H54 (cell line): ENCODE measurements around the gene ZNF562.
"Not testable (repeated sequence)": the region's sequence is repeated elsewhere in the genome, so short reads cannot be mapped to it uniquely, and the experiment has no call there.

ENCODE experiments used
- DNase-seq: peaks from one replicate; pipeline ENCODE4 v3.0.0; 2011; ENCODE audit warnings: low spot score, mixed read lengths; ENCODE audit not compliant: insufficient read length
- FAIRE-seq: peaks from 3 replicates; lab custom pipeline; 2011; peaks lifted over from hg19 to GRCh38; lab: Jason Lieb, UNC
- POLR2A ChIP-seq: IDR thresholded peaks from 2 replicates; pipeline ENCODE4 v1.6.1; 2011; ENCODE audit warnings: low read depth, mild to moderate bottlenecking, low read length

The ZNF562 gene

DNA sequence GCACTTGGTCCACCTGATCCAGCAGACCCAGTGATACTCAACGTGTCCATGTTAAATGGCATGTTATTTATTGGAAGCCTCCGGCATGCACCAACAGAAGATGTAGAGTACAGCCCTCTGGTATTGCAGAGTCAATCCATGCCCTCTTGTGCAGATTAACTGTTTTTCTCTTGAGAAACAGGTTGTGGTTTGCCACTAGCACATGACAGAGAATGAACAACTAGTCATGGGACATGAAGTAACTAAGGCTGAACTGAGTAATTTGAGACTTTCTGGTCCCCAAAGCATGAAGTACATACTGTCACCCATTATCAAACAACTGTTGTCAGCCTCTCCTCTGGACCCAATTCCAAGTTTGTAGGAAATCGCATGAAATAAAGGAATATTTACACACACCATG is 3.2 kb downstream of the ZNF562 start:
- no peak for DNase-seq
- TF ChIP-seq POLR2A, result no peak
- no peak for FAIRE-seq

DNA sequence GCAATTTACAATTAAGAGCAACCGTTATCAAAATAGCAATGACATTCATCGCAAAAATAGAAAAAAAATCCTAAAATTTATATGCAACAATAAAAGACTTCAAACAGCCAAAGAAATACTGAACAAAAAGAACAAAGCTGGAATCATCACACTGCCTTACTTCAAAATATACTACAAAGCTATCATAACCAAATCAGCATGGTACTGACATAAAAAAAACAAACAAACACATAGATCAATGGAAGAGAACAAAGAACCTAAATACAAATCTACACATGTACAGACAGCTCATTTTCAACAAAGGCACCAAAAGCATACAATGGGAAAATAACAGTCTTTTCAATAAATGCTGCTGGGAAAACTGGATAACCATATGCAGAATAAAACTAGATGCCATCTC is 6.4 kb downstream of the ZNF562 start:
- DNase-seq (no peak), FAIRE-seq (no peak)
- no peak for TF ChIP-seq POLR2A

DNA sequence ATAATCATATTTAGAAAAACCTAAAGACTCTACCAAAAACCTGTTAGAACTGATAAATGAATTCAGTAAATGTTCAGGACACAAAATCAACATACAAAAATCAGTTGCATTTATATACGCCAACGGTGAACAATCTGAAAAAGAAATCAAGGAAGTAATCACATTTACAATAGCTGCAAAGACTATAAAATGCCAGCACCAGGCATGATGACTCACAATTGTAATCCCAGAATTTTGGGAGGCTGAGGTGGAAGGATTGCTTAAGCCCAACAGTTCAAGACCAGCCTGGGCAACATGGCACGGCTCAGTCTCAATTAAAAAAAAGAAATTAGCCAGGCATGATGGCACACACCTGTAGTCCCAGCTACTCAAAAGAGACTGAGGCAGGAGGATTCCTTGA is 7.0 kb downstream of the ZNF562 start:
- no peak for TF ChIP-seq POLR2A
- no peak for DNase-seq
- FAIRE-seq, result no peak

DNA sequence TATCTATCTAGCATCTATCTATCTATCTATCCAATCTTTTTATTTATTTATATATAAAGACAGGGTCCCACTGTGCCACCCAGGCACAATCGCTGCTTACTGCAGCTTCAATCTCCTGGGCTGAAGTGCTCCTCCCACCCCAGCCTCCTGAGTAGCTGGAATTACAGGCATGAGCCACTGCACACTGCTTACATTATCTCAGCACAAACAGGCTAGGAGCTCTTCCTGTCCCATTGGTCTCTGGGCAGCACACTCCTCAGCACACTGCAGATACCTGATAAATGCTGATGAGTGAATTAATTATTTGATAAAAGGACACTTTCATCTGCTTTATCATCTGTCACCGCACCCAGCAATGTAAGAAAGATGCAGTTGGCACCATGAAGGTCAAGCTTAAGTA is 16.1 kb downstream of the ZNF562 start:
- FAIRE-seq, result no peak
- no peak for TF ChIP-seq POLR2A
- no peak for DNase-seq

DNA sequence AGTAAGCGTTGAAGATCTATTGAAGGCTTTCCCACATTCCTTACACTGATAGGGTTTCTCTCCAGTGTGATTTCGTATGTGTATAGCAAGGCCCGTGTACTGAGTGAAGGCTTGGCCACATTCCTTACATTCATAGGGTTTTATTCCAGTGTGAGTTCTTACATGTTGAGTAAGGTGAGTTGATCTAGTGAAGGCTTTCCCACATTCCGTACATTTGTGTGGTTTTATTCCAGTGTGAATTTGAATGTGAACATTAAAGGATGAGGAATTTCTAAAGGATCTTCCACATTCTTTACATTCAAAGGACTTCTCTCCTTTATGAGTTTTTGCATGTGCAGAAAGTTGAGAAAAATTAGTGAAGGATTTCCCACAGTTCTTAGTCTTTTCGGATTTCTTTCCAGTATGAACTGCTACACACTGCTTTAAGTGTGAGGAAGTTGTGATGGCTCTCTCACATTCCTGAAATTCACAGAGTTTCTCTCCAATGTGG is 21.8 kb downstream of the ZNF562 start:
- not testable (repeated sequence) for DNase-seq, FAIRE-seq

DNA sequence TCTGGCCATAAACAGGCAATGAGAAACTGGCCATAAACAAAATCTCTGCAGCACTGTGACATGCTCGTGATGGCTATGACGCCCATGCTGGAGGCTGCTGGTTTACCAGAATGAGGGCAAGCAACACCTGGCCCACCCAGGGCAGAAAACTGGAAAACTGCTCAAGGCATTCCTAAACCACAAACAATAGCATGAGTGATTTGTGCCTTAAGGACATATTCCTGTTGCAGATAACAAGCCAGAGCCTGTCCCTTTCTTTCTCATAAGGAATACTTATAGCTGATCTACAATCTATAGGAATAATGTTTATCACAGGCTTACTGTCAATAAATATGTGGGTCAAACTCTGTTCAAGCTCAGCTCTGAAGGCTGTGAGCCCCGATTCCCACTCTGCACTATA is 23.4 kb downstream of the ZNF562 start:
- not testable (repeated sequence) for FAIRE-seq, DNase-seq

DNA sequence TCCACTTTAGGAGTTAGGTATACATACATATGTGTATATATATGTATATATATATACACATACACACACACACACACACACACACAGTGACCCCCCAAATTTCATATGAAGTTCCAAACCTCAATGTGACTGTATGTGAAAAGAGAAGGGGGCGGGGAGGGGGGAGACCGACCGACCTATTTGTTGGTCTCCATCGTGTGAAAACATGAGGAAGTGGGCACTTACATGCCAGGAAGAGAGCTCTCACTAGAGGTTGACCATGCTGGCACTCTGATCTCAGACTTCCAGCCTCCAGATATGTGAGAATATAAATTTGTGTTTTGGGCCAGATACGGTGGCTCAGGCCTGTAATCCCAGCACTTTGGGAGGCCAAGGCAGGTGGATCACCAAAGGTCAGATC is 24.6 kb downstream of the ZNF562 start:
- TF ChIP-seq POLR2A, result no peak
- DNase-seq (no peak), FAIRE-seq (no peak)

DNA sequence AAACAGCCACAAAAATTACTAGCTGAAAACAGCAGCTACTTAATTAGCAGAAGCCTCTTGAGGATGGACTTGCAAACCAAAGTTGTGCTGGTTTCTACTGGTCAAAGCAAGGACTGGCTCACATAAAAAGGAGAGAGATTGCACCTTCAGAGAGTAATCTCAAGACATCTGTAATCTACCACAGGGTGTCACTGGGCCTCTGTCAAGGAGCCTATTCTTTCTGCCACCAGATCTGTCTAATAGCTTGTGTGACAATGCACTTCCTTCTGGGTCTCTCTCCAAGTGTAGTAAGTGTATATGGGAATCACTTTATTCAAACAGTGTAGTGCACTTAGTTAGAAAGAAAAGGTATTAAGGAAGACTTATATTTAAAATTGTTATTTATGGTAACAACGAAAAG is 29.4 kb downstream of the ZNF562 start:
- TF ChIP-seq POLR2A, result no peak
- FAIRE-seq (no peak), DNase-seq (no peak)

DNA sequence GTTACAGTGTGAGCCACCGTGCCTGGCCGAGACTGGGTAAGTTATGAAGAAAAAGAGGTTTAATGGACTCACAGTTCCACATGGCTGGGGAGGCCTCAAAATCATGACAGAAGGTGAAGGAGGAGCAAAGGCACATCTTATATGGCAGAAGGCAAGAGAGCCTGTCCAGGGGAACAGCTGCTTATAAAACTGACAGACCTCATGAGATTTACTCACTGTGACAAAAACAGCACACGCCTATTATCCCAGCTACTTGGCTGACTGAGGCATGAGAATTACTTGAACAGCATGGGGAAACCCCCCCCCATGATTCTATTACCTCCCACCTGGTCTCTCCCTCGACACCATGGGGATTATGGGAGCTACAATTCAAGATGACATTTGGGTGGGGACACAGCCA is 30.4 kb downstream of the ZNF562 start:
- DNase-seq (no peak), FAIRE-seq (no peak)
- no peak for TF ChIP-seq POLR2A

DNA sequence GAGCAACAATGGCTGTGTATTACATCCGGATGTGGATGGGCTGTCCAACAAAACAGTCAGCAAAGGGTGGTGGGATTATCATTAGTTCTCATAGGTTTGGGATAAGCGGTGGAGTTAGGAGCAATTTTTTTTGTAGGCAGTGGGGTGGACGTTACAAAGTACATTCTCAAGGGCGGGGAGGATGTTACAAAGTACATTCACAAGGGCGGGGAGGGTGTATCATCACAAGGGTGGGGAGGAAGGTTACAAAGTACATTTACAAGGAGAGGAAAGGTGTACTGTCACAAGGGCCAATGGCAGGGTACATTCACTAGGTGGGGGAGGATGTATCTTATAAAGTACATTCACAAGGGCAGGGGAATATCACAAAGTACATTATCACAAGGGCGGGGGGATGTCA is 33.1 kb downstream of the ZNF562 start:
- DNase-seq (no peak), FAIRE-seq (no peak)
- no peak for TF ChIP-seq POLR2A

DNA sequence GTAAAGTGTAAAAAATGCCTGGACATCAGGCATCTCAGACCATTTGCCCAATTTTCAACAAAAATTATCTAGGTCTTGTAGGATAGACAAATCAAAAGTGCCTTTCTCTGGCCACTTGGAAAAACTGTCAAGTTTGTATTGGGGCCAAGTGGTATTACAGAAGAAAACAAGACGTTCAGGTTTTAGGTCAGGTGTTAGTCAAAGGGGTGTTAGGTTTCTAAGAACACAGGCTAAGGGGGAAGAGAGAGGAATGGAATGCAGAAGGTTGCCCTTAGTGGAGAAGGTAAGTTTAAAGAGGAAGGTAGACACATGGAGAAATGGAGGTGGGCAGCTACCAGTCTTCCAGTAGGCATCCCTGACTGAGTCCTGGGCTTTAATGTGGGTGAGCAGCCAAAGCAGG is 33.9 kb downstream of the ZNF562 start:
- TF ChIP-seq POLR2A, result no peak
- FAIRE-seq (no peak), DNase-seq (no peak)

DNA sequence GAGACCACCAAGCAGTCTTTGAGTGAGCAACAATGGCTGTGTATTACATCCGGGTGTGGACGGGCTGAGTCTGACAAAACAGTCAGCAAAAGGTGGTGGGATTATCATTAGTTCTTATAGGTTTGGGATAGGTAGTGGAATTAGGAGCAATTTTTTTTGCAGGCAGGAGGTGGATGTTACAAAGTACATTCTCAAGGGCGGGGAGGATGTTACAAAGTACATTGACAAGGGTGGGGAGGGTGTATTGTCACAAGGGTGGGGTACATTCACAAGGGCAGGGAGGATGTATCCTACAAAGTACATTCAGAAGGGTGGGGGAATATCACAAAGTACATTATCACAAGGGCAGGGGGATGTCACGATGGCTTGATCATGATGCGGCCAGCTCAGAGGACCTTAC is 38.9 kb downstream of the ZNF562 start:
- no peak for DNase-seq
- FAIRE-seq, result no peak
- no peak for TF ChIP-seq POLR2A

DNA sequence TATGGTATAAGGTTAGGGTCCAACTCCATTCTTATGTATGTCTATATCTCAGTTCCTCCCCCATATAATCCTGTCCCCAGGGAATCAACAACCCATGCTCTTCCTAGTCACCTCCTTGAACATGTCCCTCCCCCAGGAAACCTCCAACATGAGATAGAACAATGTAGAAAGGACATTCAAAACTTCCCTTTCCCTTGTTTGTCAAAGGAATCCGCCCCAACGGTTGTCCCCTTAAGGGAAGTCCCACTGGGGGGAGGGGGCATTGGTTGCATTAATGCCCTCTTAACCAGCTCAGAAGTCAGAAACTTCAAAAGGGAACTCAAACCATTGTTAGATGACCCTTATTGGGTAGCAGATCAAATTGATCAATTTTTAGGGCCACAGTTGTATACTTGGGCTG is 47.0 kb downstream of the ZNF562 start:
- FAIRE-seq, result no peak
- no peak for TF ChIP-seq POLR2A
- no peak for DNase-seq

DNA sequence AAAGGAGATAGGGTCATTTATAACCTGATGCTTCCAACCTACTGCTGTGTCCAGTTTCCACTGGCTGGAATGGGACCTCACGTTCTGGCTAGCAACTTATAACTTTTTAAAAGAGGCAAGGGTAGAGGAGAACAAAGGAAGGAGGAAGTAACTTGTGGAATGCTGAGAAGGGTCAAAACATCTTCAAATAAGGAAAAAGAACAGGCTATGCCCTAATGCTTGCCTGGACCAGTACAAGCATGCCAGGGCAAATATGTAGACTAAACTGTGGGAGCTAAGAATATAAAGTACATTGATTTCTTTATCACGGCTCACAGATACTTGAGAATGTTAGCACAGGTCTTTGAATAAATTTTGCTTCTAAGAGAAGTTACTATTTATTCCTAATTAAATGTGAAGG is 52.4 kb downstream of the ZNF562 start:
- FAIRE-seq (no peak), DNase-seq (no peak)
- no peak for TF ChIP-seq POLR2A

DNA sequence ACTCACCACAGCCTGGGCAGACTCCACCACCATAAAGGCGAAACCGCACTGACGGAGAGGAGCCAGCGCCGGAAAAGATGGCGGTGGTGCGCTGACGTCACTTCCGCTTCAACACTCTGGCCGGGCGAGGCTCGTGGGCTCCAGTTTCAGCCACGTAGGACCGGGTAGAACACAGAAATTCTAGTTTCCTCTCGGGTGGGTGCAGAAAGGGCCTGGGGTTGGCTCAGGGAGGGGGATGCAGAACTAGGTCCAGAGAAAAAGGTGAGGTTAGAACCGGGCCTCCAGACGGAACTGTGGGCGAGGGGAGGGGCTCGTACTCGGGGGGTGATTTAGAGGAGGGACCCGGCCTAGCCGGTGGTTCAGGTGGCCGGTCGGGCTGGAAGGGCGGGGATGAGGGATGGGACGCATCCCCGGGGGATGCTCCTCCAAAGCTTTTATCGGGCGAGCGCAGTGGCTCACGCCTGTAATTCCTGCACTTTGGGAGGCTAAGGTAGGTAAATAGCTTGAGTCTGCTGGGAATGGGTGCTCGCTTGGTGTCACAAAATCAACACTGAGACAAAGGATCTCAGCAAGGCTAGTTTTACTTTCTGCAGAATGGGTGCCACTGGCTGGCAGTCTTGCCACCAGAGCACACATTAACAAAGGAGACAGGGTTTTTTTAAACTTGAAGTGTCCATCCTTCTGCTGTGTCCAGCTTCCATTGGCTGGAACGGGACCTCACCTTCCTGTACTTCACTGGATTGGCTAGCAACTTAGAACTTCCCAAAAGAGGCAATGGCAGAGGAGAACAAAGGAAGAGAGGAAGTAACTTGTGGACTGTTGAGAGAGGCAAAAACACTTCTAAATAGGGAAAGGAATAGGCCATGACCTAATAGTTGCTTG is 53.5 kb downstream of the ZNF562 start, which contains the start of gene ZNF561:
ZNF561 (minus strand) TSS at position 77 of the 882 bp plus-strand sequence. CDS start 1,776 bp downstream, outside the sequence.
- peak; percentile 50 for DNase-seq
- FAIRE-seq, result no peak
- peak; percentile 80 for TF ChIP-seq POLR2A

DNA sequence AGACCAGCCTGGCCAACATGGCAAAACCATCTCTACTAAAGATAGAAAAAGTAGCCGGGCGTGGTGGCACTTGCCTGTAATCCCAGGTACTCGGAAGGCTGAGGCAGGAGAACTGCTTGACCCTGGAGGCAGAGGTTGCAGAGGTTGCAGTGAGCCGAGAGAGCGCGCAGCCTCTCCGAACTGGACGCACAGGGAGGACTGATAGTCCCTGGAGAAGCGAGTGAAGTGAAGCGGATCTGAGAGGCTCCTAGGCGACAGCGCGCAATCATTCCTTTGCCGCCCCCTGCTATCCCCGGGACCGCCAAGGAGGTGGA is 54.1 kb downstream of the ZNF562 start:
- FAIRE-seq (no peak), DNase-seq (peak; percentile 44)

More for the DNA sequence above, 54.1 kb downstream of the ZNF562 start:
- TF ChIP-seq POLR2A, result no peak
